ENCODE data around the gene NACC2.

The NACC2 gene

GRCh38 chr9:136090768-136091581, 4.1 kb downstream of the NACC2 start:
- no peak overlapping the region for H3K4me3 ChIP-seq (ENCODE audit: low read length)

GRCh38 chr9:136090056-136090735, 4.9 kb downstream of the NACC2 start:
- no peak for TF ChIP-seq CTCF (conservative IDR thresholded peaks at IDR 0.05; ENCODE audit: low read length)
- no peak for DNase-seq (ENCODE audit: low read depth)
- no peak overlapping the region for H3K4me3 ChIP-seq (ENCODE audit: low read length)

More at GRCh38 chr9:136090768-136091581, 4.1 kb downstream of the NACC2 start:
- no peak for TF ChIP-seq CTCF (conservative IDR thresholded peaks at IDR 0.05; ENCODE audit: low read length)
- no peak for DNase-seq (ENCODE audit: low read depth)

- peak; percentile 54 for TF ChIP-seq CTCF (conservative IDR thresholded peaks at IDR 0.05; ENCODE audit: low read length)
- DNase-seq (ENCODE audit: low read depth): peak; percentile 45
- no peak overlapping the region for H3K4me3 ChIP-seq (ENCODE audit: low read length)
Observed at GRCh38 chr9:136089697-136090045, 5.4 kb downstream of the NACC2 start.

GRCh38 chr9:136088939-136089696, 6.0 kb downstream of the NACC2 start:
- DNase-seq (ENCODE audit: low read depth): no peak
- H3K4me3 ChIP-seq (ENCODE audit: low read length): no peak overlapping the region
- TF ChIP-seq CTCF (conservative IDR thresholded peaks at IDR 0.05; ENCODE audit: low read length): no peak

GRCh38 chr9:136088481-136088938, 6.6 kb downstream of the NACC2 start:
- no peak for TF ChIP-seq CTCF (conservative IDR thresholded peaks at IDR 0.05; ENCODE audit: low read length)
- no peak for DNase-seq (ENCODE audit: low read depth)
- no peak overlapping the region for H3K4me3 ChIP-seq (ENCODE audit: low read length)

- no peak overlapping the region for H3K4me3 ChIP-seq (ENCODE audit: low read length)
- no peak for DNase-seq (ENCODE audit: low read depth)
- no peak for TF ChIP-seq CTCF (conservative IDR thresholded peaks at IDR 0.05; ENCODE audit: low read length)
Observed at GRCh38 chr9:136087741-136088480, 7.2 kb downstream of the NACC2 start.

All from AG10803 (cell line).